C4-2B (cell line): ENCODE measurements around the gene NLK.
"Not testable (repeated sequence)": the region's sequence is repeated elsewhere in the genome, so short reads cannot be mapped to it uniquely, and the experiment has no call there.

Experiments used
- H3K27ac ChIP-seq: fragments of 450-650 bp; 2 replicates; pipeline ENCODE4 v1.5.1; 2017
- ZFX ChIP-seq: fragments of 450-650 bp; IDR thresholded peaks from 2 replicates; pipeline ENCODE4 v1.6.1; 2017
- TF ChIP-seq, protein P1 (sequence below): fragments of 450-650 bp; conservative IDR thresholded peaks from 2 replicates; pipeline ENCODE4 v1.5.1; 2017; ENCODE audit warnings: mild to moderate bottlenecking

NLK gene

DNA sequence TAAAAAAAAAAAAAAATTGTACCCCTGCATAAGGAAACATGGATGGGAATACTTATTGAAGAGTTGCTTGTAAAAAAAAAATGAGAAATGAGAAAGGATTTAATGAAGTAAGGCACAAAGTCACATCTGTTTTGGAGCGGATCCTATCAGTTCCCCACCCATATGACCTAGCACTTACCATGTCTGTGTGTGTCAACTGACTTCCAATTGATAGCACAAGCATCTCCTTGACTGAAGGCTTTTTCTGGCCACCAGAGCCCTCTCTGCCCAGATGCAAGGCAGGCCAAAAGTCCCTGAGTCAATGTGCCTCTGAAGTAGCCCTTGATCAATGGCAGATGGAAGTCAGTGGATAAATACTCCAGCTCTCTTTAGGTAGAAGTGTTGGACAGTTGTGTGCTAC is 13.4 kb upstream of the NLK start:
- TF ChIP-seq, protein P1, sequence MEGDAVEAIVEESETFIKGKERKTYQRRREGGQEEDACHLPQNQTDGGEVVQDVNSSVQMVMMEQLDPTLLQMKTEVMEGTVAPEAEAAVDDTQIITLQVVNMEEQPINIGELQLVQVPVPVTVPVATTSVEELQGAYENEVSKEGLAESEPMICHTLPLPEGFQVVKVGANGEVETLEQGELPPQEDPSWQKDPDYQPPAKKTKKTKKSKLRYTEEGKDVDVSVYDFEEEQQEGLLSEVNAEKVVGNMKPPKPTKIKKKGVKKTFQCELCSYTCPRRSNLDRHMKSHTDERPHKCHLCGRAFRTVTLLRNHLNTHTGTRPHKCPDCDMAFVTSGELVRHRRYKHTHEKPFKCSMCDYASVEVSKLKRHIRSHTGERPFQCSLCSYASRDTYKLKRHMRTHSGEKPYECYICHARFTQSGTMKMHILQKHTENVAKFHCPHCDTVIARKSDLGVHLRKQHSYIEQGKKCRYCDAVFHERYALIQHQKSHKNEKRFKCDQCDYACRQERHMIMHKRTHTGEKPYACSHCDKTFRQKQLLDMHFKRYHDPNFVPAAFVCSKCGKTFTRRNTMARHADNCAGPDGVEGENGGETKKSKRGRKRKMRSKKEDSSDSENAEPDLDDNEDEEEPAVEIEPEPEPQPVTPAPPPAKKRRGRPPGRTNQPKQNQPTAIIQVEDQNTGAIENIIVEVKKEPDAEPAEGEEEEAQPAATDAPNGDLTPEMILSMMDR: no peak
- TF ChIP-seq ZFX: no peak
- H3K27ac ChIP-seq: no peak overlapping the region

DNA sequence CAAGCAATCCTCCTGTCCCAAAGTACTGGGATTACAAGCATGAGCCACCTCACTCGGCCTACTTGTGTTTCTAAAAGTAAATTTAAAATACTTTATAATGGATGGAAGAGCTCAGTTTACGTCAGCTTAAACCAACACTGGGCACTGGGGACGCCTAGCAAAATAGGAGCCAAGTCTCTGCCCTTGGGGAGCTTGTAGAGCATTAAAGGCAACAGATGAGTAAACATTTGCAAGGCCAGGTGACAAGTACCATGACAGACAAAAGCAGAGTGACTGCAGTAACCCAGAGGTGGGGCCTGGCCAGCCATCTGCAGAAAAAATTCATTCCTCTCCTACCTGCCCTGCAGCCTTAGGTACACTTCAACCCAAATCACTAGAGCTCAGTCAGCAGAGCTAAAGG is 12.1 kb upstream of the NLK start:
- H3K27ac ChIP-seq: no peak overlapping the region
- TF ChIP-seq ZFX: no peak
- TF ChIP-seq, protein P1: no peak

GRCh38 chr17:28031174-28031573 is 11.3 kb upstream of the NLK start:
- H3K27ac ChIP-seq: no peak overlapping the region
- TF ChIP-seq, protein P1: no peak
- no peak for TF ChIP-seq ZFX

- TF ChIP-seq, protein P1: no peak
- TF ChIP-seq ZFX: no peak
- no peak overlapping the region for H3K27ac ChIP-seq
Measured at GRCh38 chr17:28033972-28034714, 8.3 kb upstream of the NLK start.

GRCh38 chr17:28035452-28035851 is 7.0 kb upstream of the NLK start:
- not testable (repeated sequence) for H3K27ac ChIP-seq

DNA sequence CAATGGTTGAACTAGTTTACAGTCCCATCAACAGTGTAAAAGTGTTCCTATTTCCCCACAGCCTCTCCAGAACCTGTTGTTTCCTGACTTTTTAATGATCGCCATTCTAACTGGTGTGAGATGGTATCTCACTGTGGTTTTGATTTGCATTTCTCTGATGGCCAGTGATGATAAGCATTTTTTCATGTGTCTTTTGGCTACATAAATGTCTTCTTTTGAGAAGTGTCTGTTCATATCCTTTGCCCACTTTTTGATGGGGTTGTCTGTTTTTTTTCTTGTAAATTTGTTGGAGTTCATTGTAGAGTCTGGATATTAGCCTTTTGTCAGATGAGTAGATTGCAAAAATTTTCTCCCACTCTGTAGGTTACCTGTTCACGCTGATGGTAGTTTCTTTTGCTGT is 6.6 kb upstream of the NLK start:
- not testable (repeated sequence) for H3K27ac ChIP-seq

DNA sequence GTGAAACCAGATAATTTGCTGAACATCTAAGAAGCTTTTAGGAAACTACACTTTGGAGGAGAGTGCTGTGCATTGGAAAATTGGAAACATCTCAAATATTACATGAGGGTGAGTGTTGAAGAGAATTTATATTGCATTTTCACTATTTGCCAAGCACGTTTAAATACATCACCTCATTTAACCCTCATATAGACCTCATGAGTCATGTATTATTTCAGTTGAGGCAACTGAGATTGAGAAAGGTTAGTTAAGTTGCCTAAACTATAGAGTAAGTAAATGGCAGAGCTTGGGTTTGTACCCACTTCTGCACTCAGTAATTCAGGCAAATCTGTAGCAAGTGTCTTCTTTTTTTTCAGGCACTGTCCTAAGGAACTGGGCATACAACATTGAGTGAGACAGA is 3.7 kb upstream of the NLK start:
- H3K27ac ChIP-seq: no peak overlapping the region
- TF ChIP-seq, protein P1: no peak
- TF ChIP-seq ZFX: no peak

DNA sequence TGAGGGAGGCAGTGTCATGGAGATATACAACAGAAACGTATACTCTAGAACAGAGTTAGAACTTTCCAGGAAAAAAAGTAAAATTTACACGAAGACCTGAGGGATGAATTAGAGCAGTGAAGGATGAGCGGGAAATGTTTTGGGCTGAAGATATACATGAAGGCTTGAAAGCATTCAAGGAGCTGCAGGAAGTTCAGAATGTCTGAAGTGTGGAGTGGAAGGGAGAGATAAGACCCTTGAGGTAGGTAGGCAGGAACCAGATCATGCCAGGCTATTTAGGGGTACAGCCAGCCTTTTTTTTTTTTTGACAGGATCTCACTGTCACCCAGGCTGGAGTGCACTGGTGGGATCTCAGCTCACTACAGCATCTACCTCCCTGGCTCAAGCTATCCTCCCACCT is 3.2 kb upstream of the NLK start:
- no peak overlapping the region for H3K27ac ChIP-seq
- no peak for TF ChIP-seq ZFX
- TF ChIP-seq, protein P1: no peak
